ENCODE data around the gene SLC16A3. TPM values are rescaled to one million over a fixed set of nuclear protein-coding genes. Genes with fewer than 3 reads are reported as not detected.

SLC16A3 gene
- total and polyA plus RNA-seq, 2 of the 8 experiments (the other 6 are each of a cell fraction or from before 2014, with no cell fraction given), result 3.8 to 8.7 TPM

GRCh38 chr17:82230609-82231311 lies 1.9 kb downstream of the SLC16A3 start:
- Histone ChIP-seq H3K23ac (ENCODE audit: insufficient read length) (no peak overlapping the region), H2BK120ac (replicated peaks; ENCODE audit: low read depth, low read length) (no peak overlapping the region), H3K23me2 (ENCODE audit: low read depth, low read length) (peaks cover 11% of the 10 kb centered on the region; the same call in 1 of the 2 replicates), H4K20me1 (replicated peaks in 1 of 2; ENCODE audit: control insufficient read depth in 1 of 2, insufficient read depth in 2 of 2, low read length in 2 of 2) (peaks cover 9 to 17% of the 10 kb centered on the region in 2 experiments), H3K4me2 (ENCODE audit: insufficient read depth in 1 of 2, low read depth in 2 of 2, low read length in 2 of 2) (peak overlapping the region; percentile 67 to 86), H3K56ac (replicated peaks; ENCODE audit: insufficient read length, low read depth, low read length) (no peak overlapping the region), H3K4ac (replicated peaks; ENCODE audit: insufficient read length, low read depth, low read length) (no peak overlapping the region), H2AFZ (ENCODE audit: low read length) (no peak overlapping the region), H2AK5ac (ENCODE audit: low read depth, low read length) (no peak overlapping the region; the same call in 1 of the 2 replicates), H3K18ac (ENCODE audit: extremely low read depth, low read length) (no peak overlapping the region), H2BK5ac (ENCODE audit: low read depth, low read length) (no peak overlapping the region), H3K79me1 (ENCODE audit: low read depth, low read length) (no peaks in the 10 kb centered on the region; the same call in 1 of the 2 replicates), H3K4me1 (replicated peaks in 1 of 4; ENCODE audit: control insufficient read depth in 3 of 4, insufficient read depth in 4 of 4, low read length in 3 of 4) (peaks cover 0 to 18% (median 4%) of the 10 kb centered on the region in 4 experiments; a peak in 6 of 7 replicates), H3K9ac (replicated peaks in 1 of 4; ENCODE audit: extremely low read depth in 1 of 4, low read depth in 3 of 4, low read length in 3 of 4) (no peak overlapping the region), H4K5ac (ENCODE audit: insufficient read length, low read depth, low read length) (no peak overlapping the region), H4K91ac (replicated peaks; ENCODE audit: insufficient read length, low read length) (no peak overlapping the region), H2BK20ac (ENCODE audit: low read length) (no peak overlapping the region), H4K8ac (ENCODE audit: extremely low read depth, insufficient read depth, low read length) (peak overlapping the region; percentile 51), H3K79me2 (ENCODE audit: control insufficient read depth in 1 of 2, insufficient read depth in 2 of 2, low read length in 2 of 2) (no peaks in the 10 kb centered on the region), H3K27me3 (replicated peaks in 1 of 4; ENCODE audit: control insufficient read depth in 3 of 4, extremely low read depth in 1 of 4, insufficient read depth in 3 of 4, low read length in 3 of 4) (peaks cover 28 to 68% (median 57%) of the 10 kb centered on the region in 4 experiments), H3K4me3 (ENCODE audit: extremely low read depth in 1 of 4, insufficient read depth in 2 of 4, low read depth in 3 of 4, low read length in 4 of 4) (peak overlapping the region; percentile 38 to 65 (median 43); a peak in 7 of 8 replicates), H2BK12ac (ENCODE audit: low read depth, low read length) (no peak overlapping the region), H2BK15ac (ENCODE audit: low read length) (no peak overlapping the region), H3K27ac (ENCODE audit: low read depth, low read length) (no peak overlapping the region), H3K14ac (ENCODE audit: insufficient read length) (no peak overlapping the region), H3K36me3 (ENCODE audit: control insufficient read depth in 2 of 4, insufficient read depth in 4 of 4, low read length in 3 of 4) (no peaks in the 10 kb centered on the region; a peak in 1 of 8 replicates), H3K9me3 (ENCODE audit: insufficient read depth in 2 of 2, low read depth in 1 of 2, low read length in 1 of 2) (no peaks in the 10 kb centered on the region; a peak in 1 of 4 replicates)
- 44% methylated on average over 7 of the region's 76 CpGs; no CpG with 5 or more reads in 1 of the 2 experiments for WGBS, 2 experiments (ENCODE audit: extremely low coverage in 1 of 2, insufficient coverage in 1 of 2, insufficient read length in 1 of 2, insufficient replicate concordance in 2 of 2, low coverage in 1 of 2, low lambda C conversion rate in 2 of 2, missing lambda C conversion rate in 1 of 2)
- ChIA-PET CTCF (ENCODE audit: partially characterized antibody) (interaction anchor here (0.5 to 2.5 kb wide), 10 partner anchors 11 to 364 kb away, joined by 3 to 12 read pairs (median 3); no protein-coding TSS in a partner anchor), POLR2A (ENCODE audit: partially characterized antibody) (interaction anchor here (0.6 to 2.1 kb wide), 5 partner anchors 7 to 42 kb away, joined by 3 to 8 read pairs (median 6); partner anchors contain the start of gene CCDC57)
- DNase-seq (ENCODE audit: low read depth in 1 of 2, low spot score in 2 of 2) (no peak), FAIRE-seq (no peak)
- no peak for TF ChIP-seq SRF (IDR thresholded peaks at IDR 0.05; ENCODE audit: low read depth, low read length)
- TF ChIP-seq POLR2AphosphoS5 (IDR thresholded peaks at IDR 0.05; ENCODE audit: low read depth, low read length), result no peak
- 0 out of 2 replicates have a peak, but pooled peaks have one; percentile 35 for TF ChIP-seq BACH1 (IDR thresholded peaks at IDR 0.05; ENCODE audit: low read length)
- TF ChIP-seq KDM4A (IDR thresholded peaks at IDR 0.05; ENCODE audit: low read depth, low read length, severe bottlenecking), result no peak
- no peak for TF ChIP-seq CTBP2 (IDR thresholded peaks at IDR 0.05; ENCODE audit: borderline replicate concordance, insufficient read depth, insufficient read length, low read length)
- no peak for TF ChIP-seq NANOG (IDR thresholded peaks at IDR 0.05; ENCODE audit: insufficient read depth, low read depth, low read length, poor library complexity, severe bottlenecking)
- no peak for TF ChIP-seq KDM5A (IDR thresholded peaks at IDR 0.05; ENCODE audit: low read length)
- no peak for TF ChIP-seq TCF12 (IDR thresholded peaks at IDR 0.05; ENCODE audit: low read depth, low read length)
- TF ChIP-seq FOSL1 (IDR thresholded peaks at IDR 0.05; ENCODE audit: insufficient read depth, low read depth, low read length), result no peak
- TF ChIP-seq GTF2F1 (IDR thresholded peaks at IDR 0.05; ENCODE audit: borderline replicate concordance, low read depth, low read length), result no peak
- TF ChIP-seq JUND (IDR thresholded peaks at IDR 0.05; ENCODE audit: low read length), result no peak
- no peak for TF ChIP-seq ZNF274 (IDR thresholded peaks at IDR 0.05; ENCODE audit: borderline replicate concordance, extremely low read depth, low read length)
- TF ChIP-seq BRCA1 (IDR thresholded peaks at IDR 0.05; ENCODE audit: low read depth, low read length), result no peak

All from H1 (cell line).